GM19395 (cell line): Measurements from ENCODE around the gene BRINP3.

ENCODE experiments used
- ATAC-seq: cut with Tn5 transposase; IDR thresholded peaks from one replicate; pipeline ENCODE4 v1.9.1; 2021; ENCODE audit warnings: mild to moderate bottlenecking, moderate library complexity; ENCODE audit not compliant: unreplicated experiment

Gene BRINP3

DNA sequence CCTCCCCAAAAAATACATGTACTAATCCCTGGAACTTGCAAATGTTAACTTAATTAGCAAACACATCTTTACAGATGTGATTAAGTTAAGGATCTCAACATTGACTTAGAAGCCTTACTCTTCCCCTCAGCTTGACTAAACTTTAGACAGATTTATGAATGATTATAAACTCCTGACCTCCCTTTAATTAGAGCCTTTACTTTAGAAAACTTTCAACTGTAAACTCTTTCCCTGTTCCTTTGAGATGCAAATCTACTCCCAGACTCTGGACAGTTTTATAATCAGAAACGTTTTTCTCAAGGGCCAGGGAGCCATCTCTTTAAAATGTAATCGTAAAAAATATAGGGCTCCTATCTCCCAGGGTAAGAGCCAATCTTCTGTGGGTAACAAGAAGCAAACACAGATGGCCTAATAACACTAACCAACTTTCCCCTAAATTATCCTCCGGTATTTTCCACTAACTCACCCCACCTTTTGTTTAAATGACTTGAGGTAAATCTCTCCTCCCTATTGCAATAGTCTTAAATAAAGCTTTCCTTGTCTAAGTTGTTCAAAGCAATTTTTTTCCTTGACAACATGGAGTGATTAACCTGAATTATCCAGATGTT lies 284.1 kb downstream of the BRINP3 start:
- ATAC-seq = no peak

DNA sequence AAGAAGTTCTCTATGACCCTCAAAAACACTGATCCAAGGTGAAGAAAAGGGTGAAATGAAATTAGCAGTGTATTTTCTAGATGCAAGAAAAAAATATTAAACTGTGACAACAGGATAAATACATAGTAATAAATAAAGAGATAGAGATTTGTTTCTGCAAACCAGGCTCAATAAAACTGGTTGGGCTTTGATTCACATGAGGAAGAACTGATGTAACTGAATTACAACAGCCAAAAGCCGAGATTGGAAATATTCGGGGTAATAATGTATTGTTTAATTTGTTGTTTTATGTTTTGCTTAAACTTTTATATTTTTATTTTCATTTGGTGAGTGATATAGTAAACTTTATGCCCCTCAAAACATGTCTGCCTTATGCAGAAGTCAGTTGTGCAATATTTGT lies 285.0 kb downstream of the BRINP3 start:
- no peak for ATAC-seq

DNA sequence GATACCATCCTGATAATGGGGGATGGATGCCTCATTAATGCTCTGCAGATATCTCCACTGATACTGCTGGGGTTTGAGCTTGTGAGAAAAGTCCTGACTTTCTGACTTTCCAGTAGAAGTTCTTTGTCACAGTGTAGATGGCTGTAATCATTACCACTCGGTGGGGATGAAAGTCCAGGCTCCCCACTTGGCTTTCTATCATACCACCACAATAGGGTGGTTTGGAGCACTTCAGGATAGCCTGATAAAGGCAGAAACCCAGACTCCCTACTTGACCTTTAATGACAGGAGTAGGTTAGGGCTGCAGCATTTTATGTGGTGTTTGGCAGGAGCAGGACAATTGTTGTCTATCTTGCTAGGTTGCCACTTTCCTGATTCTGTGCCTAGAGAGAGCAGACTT lies 294.1 kb downstream of the BRINP3 start:
- no peak for ATAC-seq

DNA sequence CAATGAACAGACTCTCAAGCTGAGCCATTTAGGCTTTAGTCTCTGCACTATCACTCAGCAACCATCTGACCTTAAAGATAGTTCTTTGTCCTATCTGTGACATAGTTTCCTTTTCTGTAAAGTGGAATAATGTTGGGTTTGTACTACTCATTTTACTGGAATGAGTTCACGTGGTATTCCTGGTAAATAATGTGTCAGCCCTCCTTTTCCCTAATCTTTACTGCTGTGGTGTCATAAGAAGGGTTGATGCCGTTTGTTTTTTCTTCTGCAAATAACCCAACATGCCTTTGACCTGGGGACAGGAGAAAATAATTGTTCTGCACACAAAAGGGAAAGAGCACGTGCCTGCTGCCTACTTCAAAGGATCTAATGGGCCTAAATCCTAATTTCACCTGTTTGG lies 297.8 kb downstream of the BRINP3 start:
- ATAC-seq = no peak

DNA sequence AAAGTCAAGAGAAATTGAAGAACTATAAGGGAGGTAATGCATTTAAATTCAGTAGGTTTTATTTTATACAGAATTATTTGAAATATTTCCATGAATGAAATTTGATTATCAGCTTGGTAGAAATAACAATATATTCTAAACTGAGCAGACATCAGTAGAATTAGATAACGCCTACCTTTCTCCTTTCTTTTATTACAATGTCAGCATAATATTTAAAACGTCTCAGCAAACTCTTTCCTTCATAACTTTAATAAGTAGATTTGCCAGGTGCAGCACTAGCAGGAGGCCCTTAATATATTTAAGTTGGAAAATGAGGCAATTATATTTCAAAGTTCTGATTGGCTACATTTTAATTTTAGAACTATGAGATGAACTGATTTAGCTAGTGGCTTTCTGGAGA lies 298.8 kb downstream of the BRINP3 start:
- ATAC-seq = no peak

DNA sequence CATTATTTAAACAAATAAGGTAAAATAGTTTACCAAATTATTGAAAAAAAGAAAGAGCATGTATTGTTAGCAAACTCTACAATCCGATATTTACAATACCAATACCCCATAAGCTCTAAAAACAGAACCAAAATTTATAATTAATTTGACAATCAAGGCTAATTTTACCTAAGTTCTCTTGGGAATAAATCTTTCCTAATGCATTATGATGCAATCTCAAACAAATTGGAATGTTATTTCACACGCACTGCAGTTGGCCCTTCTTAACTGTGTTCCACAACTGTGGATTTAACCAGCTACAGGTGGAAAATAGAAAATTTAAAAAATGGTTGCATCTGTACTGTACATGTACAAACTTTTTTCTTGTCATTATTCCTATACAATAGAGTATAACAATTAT lies 300.1 kb downstream of the BRINP3 start:
- ATAC-seq = no peak

DNA sequence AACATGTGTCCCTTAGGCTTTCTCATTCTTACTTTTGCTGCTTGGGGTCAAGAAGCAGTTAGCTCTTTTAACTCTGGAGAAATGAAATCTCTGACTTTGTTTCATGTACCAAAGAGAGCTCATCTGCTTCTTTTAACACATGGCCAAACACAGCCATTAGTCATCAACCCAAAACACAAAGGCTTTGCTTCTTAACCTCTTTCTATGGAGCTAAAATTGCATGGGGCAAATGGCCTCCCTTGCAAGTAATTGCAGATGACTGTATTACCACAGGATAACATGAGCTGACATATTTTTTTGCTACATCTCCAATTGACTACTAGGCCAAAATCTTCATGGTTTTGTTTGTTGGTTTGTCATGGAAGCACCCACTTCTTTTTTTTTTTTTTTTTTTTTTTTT lies 300.9 kb downstream of the BRINP3 start:
- no peak for ATAC-seq

DNA sequence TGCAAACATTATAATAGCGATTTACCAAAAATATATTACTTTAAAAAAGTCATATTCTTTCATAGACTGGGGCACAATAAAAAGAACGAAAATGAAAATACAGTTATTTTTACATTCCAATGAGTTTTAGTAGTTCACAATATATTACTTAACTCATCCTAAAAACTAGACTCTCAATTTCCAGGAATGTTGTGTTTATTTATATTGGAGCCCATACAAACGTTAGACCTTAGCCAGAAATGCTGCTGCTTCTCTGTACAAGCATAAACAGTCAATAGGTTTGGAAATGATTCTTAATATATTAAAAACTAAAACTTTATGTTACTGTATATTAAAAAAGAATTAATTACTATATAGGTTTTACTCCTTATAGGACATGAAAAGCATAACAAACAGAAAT lies 302.3 kb downstream of the BRINP3 start:
- ATAC-seq = no peak

DNA sequence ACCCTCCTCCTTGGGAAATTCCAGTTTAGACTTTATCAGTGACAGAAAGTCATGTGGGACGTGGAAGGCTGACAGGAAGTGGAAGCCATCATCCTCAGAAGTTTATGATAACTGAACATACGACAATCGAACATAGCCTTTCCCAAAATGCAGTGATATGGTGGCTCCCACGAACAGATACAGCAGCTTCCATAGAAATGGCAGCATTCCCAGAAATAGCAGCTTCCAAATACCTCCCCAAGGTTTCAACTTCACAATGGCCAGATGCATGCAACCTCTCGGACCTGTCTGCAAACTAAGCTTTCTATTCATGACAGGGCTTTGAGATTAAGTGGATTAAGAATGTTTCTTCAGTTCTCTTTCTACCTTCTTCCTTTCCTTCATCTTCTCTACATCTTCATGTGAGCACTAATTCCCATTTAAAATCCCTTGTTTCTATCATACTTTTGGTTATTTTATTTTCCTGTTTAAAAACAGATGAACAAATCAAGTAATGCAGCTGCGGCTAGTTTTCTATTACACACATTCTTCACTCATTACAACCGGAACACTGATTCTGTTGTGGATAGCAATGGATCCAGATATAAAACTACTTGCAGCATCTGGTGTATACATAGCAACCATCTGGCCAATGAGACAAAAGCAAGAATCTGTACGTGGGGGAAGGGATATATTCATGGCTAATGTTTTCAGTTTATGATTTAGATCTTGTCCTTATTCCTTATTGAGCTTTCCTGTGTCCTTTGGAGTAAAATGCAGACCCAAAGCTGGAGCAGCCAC lies 304.8 kb downstream of the BRINP3 start:
- ATAC-seq = no peak

DNA sequence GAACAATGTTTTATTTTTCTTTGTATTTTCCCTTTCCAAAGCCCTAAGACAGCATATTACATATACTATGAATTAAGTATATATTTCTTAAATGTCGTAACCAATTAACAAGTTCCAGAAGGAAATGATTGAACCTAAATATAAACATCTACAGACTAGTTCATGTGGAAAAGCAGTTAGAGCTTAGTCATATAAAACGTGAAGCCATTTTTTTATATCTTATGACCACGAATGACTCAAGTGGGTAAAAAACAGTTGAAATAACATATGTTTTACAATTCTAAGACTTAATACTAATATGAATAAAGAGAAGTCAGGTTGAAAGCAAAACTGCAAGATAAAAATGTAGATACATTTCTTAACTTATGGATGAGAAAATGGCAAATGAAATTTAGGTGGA lies 307.3 kb downstream of the BRINP3 start:
- no peak for ATAC-seq

DNA sequence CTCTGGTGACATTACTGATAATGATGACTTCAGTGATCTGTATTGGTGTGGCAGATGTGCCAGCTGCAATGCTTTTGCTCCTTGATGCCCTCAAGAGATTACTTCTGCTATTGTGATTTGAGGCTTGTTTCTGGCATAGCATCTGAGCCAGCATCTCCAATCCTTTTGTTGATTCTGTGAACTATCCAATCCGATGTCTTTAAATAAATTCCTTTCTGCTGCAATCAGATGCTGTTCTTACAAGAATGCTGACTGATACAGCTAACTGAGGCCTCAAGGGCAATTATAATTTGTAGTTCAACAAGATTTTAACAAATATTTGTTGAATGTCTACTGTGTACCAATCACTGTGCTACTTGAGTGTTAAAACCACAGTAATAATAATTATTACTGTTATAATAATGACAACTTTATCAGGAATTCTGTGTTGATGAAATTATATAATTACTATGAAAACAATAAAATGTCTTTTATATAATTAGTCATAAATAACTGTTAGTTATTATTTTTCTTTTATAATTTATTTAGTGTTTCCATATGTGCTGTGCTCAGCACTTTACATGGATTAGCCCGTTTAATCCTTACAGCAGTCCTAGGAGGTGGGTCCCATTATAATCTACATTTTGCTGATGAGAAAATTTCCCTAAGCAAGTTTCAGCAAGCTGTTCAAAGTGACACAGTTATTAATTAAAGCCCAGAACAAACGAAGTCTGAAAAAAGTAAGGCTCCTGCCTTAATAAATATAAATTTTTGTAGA lies 308.2 kb downstream of the BRINP3 start:
- ATAC-seq = no peak

DNA sequence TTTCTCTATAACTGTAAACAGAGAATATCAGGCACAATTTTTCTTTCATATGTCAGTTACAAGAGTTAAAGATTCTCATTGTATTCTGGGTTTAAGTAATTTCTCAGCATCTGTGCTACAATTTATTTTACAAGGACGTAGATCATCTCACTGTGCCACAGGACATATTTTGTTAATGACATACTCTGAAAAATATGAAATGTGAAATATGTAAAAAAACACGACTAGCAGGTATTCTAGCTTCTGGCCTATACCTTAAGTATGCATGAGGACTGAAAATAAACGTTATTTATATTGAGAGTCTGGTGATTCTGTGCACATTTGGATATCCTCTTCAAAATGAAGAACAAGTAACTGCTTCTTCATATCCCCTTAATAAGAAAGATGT lies 308.8 kb downstream of the BRINP3 start:
- ATAC-seq = no peak

DNA sequence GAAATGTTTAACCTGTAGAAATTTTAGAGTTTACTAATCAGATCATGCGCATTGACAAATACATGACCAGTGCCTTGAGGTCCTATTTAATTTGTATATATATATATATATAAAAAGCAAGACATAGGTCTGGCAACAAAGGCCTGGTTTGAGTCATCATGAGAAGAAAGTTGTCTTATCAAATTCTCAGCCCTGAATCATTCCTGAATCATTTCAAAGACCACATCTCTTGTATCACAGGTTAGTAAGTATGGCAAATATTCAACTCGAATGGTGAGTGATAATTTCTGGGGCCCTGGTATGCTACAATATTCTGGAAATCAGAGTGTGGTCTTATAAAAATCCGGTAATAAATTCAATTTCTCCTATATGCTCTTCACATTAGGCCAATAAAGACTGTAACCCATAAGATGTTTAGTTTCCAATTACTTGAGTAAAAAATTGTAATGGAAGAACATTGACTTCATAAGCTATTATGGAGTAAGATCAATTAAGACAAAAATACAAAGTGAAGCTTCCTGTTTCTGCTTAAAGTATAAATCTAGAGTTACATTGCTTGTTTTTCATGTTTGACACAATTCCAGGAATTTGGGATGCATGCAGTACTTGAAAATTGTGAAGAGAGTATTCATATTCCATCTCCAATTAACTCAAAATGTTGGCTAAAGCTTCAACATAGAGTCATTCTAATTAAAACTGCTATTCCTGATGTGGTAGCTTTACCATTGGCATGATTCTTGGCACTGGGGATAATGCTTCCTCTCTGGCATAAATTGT lies 309.4 kb downstream of the BRINP3 start:
- no peak for ATAC-seq

DNA sequence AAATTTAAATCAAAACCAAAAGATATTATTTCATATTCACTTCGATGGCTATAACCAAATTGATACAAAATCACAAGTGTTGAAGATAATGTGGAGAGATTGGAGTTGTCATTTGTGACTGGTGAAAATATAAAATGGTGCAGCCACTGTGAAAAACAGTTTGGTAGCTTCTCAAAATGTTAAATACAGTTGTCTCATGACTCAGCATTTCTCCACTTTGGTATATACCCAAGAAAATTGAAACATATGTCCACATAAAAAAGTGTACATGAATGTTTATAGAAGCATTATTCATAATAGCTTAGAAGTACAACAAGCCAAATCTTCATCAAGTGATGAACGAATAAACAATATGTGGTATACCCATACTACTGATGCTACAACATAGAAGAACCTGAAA lies 318.5 kb downstream of the BRINP3 start:
- ATAC-seq = no peak

DNA sequence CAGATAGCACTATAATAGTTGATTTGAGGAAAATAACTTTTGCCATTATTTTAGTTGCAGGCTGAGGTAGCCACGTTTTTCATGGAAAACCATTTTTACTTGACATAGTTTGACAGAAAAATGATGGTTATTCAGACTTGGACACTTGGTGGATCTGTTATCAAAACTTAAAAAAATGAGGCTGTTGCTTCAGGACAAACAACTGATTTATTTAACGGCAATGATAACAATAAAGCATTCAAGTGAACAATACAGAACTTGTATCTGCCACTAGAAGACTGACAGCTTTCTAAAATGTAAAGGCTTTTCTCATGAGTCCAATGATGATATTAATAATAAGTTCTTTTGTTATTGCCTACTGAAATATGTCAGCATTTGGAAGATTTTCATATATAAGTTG lies 322.9 kb downstream of the BRINP3 start:
- ATAC-seq = no peak

DNA sequence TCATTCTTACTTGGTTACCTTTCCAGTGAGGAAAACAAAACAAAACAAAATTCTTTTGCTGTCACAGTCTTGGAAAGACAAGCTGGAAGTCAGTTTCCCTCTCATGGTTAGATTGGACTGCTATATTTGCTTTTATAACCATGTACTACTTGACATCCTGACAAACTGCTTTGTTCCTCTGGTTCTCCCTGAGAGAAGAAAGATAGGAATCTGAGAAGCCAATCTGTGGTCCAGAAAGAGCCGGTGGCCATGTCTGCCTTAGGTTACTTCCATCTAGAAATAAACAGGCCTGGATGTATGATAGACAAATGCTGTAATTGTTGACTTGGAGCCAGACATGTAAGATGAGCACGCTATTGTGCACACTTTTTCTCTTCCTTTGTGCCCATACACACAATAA lies 330.0 kb downstream of the BRINP3 start:
- ATAC-seq = no peak

DNA sequence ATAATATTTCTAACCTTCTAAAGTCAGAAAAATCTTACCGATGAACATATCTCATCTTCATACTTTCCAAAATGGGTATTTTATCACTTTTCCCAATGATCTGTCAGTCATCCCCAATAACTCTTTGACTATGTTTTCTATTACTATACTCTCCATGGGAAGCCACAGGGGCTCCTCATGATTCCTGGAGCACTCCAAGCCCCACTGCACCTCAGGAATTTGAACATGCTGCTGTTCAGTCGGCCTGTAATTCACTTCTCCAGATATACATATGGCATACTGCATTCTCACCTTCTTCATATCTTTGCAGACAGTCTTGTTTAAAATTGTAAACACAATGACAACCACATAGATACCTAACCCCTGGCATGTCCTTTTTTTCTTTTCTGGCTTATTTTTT lies 333.0 kb downstream of the BRINP3 start:
- ATAC-seq = no peak

DNA sequence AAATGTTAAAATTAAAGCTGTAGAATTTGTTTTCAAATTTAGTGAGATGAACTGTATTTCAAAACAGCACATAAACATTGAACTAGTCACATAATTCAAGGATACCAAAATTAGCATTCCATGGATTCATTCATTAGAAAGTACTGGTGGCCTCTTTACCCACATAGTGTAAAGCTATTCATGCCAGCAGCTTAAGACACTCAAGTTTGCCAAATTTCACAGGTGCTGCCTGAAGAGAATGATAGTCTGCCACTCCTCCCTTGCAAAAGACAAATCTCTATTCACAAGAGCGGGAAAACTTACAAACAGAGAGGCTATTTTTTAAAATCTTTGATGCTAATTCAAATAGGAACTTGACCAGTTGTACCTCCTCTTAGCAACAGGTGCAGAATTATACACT lies 337.0 kb downstream of the BRINP3 start:
- ATAC-seq = no peak

DNA sequence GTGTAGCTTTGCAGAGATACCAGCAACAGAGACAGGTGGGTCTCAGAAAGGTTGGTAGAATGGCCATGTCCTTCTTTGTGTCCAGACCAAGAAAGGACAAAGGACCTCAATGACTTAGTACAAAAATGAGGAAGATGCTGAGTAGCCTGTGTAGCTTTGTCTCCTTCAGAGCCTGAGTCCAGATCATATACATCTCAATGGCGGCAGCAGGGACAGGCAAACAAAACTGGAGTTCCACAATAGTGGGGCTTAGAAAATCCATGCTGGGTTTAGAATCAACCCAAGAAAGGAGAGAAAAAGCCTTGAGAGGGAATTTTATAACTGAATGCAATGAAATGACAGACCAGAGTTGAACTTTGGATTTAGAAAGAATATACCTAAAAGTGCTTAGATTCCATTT lies 339.0 kb downstream of the BRINP3 start:
- ATAC-seq = no peak

DNA sequence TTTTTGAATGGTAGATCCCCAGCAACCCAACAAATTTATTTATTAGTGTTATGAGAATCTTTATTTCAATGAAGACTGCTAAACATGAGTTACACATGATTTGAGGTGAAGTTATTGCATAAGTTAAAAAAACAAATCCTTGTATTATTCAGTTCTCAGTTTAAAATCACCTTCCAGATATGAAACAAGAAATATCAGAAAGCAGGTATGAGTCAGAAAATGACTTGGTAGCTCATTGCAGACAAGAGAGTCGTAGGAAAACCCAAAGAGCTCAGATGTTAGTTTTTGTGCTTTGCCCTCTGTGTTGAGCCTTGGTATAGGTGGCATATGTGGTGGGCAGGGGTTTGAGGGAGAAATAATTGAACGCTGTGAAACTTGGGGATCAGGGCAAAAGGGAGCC lies 339.4 kb downstream of the BRINP3 start:
- no peak for ATAC-seq

DNA sequence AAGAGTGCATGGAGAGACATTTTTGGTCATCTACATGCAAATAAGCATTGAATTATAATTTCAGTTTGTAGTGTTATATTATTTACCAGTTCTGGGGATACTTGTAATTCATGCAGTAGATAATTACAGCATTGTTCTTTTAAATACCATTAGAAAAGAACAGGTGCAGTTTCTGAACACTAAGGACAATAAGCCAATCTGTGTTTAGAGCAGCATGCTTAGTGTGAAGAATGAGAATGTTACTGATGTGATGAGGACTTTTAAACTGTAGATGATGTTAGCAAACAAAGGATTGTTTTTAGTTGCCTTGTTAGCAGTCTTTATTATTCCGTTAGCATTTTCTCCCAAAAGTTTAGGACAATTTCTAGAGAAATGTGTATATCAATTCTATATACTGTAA lies 348.3 kb downstream of the BRINP3 start:
- ATAC-seq = no peak
